Epidermal melanocyte (primary cell): ENCODE measurements around the gene KRTAP4-4.
"Not testable (repeated sequence)": the region's sequence is repeated elsewhere in the genome, so short reads cannot be mapped to it uniquely, and the experiment has no call there.

Source experiments
- DNase-seq: peaks from one replicate; pipeline ENCODE4 v3.0.0; 2011; ENCODE audit warnings: low spot score; ENCODE audit not compliant: insufficient read length

KRTAP4-4 gene

GRCh38 chr17:41160648-41161047 is at the start of gene KRTAP4-4:
KRTAP4-4 (minus strand) TSS chr17:41160748; CDS start chr17:41160691, 57 bp downstream.
- DNase-seq: no peak

DNA sequence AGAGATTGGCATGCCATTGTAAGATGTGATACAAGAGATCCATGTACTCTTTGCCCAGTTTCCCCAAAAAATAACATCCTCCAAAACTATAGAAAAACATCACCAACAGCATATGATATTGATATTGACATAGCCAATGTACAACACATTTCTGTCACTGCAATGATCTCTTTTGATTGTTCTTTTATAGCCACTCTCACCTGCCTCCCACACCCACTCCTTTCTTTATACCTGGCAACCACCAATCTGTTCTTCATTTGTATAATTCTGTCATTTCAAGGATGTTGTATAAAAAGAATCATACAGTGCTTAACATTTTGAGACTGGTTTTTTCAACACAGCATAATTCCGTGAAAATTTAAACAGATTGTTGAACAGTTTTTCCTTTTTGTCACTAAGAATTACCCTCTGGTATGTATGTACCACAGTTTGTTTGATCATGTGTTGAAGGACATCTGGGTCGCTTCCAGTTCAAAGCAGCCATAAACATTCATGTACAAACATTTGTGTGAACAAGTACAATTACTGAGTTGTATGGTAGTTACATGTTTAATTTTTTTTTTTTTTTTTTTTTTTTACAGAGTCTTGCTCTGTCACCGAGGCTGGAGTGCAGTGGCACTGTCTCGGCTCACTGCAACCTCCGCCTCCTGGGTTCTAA is 39.0 kb upstream of the KRTAP4-4 start:
- no peak for DNase-seq

DNA sequence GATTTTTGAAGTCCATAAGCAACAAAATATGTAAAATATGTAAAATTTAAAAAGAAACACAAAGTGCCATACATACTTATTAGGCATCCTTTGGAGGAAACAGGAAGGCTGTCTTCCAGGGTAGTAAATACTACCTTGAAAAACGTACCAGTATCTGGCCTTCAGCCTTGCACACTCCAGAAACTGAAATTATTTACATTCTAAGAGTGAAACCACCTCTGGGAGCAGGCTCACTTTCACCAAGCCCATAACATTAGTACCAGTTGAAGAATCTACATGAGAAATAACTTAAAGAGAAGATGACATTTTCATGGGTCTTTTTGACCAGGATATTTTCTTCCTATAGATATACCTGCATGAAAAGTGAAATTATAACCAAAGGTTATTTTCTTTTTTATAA is 35.5 kb upstream of the KRTAP4-4 start:
- no peak for DNase-seq

DNA sequence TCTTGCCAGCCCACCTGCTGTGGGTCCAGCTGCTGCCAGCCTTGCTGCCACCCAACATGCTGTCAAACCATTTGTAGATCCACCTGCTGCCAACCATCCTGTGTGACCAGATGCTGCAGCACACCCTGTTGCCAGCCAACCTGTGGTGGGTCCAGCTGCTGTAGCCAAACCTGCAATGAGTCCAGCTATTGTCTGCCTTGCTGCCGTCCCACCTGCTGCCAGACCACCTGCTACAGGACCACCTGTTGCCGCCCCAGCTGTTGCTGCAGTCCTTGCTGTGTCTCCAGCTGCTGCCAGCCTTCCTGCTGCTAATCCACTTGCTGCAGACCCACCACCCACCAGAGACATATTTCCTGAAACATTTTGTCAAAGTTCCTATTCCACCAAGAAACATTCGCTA is 29.8 kb upstream of the KRTAP4-4 start:
- DNase-seq: no peak

GRCh38 chr17:41189837-41190318 is 29.3 kb upstream of the KRTAP4-4 start, which contains the start of gene KRTAP9-1:
KRTAP9-1 (plus strand) TSS chr17:41189887; CDS start chr17:41189887, 0 bp downstream.
- not testable (repeated sequence) for DNase-seq

DNA sequence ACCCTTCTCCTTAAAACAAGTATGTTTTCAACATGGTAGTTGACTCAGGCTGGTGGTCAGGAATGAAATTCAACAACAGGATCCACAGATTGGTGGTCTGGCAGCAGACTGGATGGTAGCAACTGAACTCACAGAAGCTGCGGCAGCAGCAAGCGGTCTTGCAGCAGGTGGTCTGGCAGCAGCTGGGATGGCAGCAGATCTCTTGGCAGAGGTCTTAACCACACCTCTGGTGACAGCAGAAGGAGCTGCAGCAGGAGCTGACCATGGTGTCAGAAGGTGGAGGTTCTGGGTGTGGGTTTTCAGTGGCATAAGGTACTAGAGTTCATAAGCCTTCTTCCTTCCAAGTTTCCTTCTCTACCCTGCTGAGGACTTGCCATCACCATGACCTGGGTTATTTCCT is 26.3 kb upstream of the KRTAP4-4 start:
- no peak for DNase-seq

GRCh38 chr17:41185001-41185400 is 24.5 kb upstream of the KRTAP4-4 start:
- DNase-seq: no peak

DNA sequence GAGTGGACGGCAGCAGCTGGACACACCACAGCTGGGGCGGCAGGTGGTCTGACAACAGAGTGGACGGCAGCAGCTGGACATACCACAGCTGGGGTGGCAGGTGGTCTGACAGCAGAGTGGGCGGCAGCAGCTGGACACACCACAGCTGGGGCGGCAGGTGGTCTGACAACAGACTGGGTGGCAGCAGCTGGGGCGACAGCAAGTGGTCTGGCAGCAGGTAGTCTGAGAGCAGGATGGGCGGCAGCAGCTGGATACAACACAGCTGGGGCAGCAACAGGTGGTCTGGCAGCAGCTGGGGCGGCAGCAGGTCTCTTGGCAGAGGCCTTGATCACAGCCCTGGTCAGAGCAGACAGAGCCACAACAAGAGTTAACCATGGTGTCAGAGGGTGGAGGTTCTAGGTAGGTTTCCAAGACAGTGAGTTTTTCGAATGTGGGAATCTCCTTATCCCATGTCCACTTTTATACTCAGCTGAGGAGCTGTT is 24.0 kb upstream of the KRTAP4-4 start, which contains the start of gene KRTAP4-1:
KRTAP4-1 (minus strand) TSS at position 432 of the 482 bp plus-strand sequence; CDS start at position 375, 57 bp downstream.
- DNase-seq: no peak

DNA sequence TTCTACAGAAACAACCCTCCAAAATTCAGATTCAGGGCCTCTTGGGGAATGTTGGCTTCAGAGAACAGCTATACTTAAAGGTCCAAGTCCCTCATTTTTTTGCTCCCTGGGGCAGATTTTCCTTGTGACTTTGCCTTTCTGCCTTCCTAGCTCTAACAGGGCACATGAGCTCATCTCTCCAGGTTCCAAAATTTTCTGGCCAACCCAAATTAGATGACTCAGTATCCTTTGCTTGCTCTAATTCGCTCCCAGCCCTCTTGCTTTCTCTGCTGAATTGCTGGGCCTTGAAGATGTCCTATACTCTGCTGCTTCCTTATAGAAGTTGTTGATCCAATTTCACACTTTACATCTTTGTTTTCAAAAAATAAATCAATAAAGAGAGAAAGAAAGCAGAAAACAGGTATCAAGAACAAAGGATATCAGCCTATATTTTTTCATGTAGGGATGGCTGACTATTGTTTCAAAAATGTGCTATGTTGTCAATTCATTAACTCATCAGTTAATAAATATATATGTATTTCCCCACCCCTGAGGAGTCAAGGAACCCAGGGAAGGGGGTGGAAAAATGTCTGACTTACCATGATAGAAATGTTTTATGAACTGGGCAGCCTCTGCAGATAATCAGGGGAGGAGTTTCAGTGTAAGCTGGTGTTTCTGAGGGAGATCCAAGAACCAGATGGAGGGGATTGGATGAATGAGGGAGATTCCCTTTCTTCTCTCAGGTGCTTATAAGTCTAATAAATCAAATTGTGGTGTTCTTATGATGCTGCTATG is 18.5 kb upstream of the KRTAP4-4 start:
- no peak for DNase-seq

- DNase-seq: no peak
These were observed 17.8 kb upstream of the KRTAP4-4 start for GRCh38 chr17:41178341-41178740.

- DNase-seq: no peak
These were observed 17.3 kb upstream of the KRTAP4-4 start, which contains the start of gene KRTAP4-2 for GRCh38 chr17:41177727-41178271. KRTAP4-2 (minus strand) TSS chr17:41178221; CDS start chr17:41178164, 57 bp downstream.

GRCh38 chr17:41176744-41177387 is 16.3 kb upstream of the KRTAP4-4 start:
- DNase-seq: no peak

DNA sequence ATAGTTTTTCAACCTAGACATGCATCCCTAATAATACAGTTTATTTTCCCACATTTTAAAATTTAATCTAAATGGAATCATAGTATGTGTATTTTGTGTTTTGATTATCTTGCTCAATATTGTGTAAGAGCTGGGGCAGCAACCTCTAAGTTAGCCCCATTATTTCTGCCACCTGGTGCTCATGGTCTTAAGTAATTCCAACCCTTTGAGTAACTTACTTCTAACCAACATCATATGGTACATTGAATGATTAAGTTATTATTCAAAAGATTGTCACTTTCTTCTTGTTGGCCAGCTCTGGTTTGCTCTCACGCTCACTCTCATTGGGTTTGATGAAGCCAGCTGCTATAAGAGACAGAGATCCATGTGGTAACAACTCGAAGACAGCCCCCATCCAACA is 11.3 kb upstream of the KRTAP4-4 start:
- DNase-seq: no peak

GRCh38 chr17:41168121-41168520 is 7.6 kb upstream of the KRTAP4-4 start, which contains the start of gene KRTAP4-3:
KRTAP4-3 (minus strand) TSS chr17:41168221; CDS start chr17:41168172, 49 bp downstream.
- DNase-seq: no peak

DNA sequence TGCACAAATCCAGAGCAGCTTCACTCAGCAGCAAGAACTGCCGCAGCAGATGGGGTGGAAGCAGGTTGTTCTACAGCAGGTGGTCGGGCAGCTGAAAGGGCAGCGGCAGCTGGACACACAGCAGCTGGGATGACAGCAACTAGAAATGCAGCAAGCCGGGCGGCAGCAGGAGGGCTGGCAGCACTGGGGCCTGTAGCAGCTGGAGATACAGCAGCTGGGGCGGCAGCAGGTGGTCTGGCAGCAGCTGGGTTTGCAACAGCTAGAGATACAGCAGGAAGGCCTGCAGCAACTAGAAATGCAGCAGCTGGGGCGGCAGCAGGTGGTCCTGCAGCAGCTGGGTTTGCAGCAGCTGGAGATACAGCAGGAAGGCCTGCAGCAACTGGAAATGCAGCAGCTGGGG is 7.0 kb upstream of the KRTAP4-4 start:
- no peak for DNase-seq

DNA sequence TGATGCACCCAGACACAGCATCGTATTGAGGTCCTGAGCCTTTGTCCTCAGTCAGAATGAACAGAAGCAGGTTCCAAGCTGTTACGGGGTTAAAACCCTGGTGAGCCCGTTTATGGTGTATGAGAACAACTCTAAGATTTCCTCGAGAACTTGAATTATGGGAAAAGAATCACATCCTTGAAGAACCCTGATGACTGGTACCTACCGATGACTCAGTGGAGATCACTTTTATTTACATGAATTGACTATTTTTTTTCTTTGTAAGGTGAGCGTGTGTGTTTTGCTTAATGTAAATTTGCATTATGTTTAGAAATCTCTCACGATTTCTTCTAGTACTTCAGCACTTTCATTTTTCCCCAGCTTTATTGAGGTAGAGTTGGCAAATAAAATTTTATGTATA is 3.3 kb upstream of the KRTAP4-4 start:
- no peak for DNase-seq

DNA sequence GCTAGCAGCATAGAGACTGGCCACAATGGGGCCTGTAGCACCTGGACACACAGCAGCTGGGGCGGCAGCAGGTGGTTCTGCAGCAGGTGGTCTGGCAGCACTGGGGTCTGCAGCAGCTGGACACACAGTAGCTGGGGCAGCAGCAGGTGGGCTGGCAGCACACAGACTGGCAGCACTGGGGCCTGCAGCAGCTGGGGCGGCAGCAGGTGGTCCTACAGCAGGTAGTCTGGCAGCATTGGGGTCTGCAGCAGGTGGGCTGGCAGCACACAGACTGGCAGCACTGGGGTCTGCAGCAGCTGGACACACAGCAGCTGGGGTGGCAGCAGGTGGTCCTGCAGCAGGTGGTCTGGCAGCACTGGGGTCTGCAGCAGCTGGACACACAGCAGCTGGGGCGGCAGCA is 358 bp downstream of the KRTAP4-4 start:
- not testable (repeated sequence) for DNase-seq

DNA sequence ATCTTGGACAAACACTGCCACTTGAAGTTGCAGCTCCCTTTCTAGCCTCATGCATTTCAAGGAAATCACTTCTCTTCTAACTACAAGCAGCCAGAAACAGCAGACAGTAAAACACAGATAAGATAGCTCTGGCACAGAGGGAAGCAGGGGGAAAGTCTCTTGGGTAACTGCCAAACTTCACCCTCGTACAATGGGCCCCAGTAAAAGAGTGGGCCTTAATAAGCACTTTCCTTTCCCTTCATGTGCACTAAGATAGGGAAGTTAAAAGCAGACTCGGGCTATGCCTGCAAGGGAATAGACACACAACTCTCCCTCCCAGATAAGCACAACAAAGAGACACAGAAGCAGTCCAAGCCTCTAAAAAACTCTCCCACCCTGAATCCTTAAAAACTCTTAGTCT is 6.7 kb downstream of the KRTAP4-4 start:
- no peak for DNase-seq

DNA sequence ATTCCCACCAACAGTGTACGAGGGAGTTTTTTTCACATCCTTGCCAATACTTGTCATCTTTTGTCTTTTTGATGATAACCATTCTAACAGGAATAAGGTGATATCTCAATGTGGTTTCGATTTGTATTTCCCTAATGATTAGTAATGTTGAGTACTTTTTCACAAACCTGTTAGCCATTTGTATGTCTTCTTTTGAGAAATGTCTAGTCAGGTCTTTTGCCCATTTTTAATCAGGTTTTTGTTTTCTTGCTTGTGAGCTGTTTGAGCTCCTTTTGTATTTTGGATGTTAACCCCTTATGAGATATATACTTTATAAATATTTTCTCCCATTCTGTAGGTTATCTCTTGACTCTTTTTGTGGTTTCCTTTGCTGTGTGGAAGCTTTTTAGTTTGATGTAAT is 9.0 kb downstream of the KRTAP4-4 start:
- DNase-seq: no peak

DNA sequence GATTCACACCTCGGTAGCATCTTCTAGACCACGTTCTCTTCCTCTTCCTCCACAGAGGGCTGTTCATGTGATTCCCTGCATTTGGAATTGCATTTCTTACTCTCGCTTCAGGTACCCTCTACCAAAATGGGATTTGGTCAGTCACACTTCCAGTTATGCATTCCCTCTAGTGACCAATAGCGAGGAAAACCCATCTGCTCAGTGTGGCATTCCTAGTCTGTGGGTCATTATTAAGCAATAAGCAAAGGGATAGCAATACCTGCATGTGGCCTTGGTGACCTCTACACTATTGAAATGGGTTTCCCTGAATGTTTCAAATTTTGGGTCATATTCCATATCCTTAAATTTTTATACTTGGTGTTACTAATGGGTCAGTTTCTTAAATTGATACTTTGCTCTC is 10.5 kb downstream of the KRTAP4-4 start:
- no peak for DNase-seq

GRCh38 chr17:41149652-41149985 is 10.9 kb downstream of the KRTAP4-4 start, which contains the start of gene KRTAP4-5:
KRTAP4-5 (minus strand) TSS chr17:41149825; CDS start chr17:41149767, 58 bp downstream.
- no peak for DNase-seq
